Testis (tissue), 5 donors: Measurements from ENCODE around the gene OR5K1. TPM values are rescaled to one million over a fixed set of nuclear protein-coding genes. Genes with fewer than 3 reads are reported as not detected.

Source experiments
- DNase-seq: peaks from one replicate; pipeline ENCODE4 v3.0.0-alpha.2; 2019
- H3K27ac ChIP-seq, 2 donors: fragments of 200-600 bp; sonication (generic); one replicate each; pipeline ENCODE4 v1.5.1; 2019
- H3K27me3 ChIP-seq: fragments of 200-600 bp; sonication (generic); one replicate; pipeline ENCODE4 v1.5.1; 2019
- H3K36me3 ChIP-seq: fragments of 200-600 bp; sonication (generic); one replicate; pipeline ENCODE4 v1.5.1; 2017; ENCODE audit warnings: low read depth; ENCODE audit errors: missing control alignments
- H3K4me1 ChIP-seq: fragments of 200-600 bp; sonication (generic); one replicate; pipeline ENCODE4 v1.5.1; 2019
- H3K4me3 ChIP-seq, 2 donors: fragments of 200-600 bp; sonication (generic); one replicate each; pipeline ENCODE4 v1.5.1; 2017 to 2019
- H3K9me3 ChIP-seq: fragments of 200-600 bp; sonication (generic); one replicate; pipeline ENCODE4 v1.5.1; 2017
- CTCF ChIP-seq, 3 experiments: fragments of 450-650 bp in 2 of 3; fragments of 200-600 bp in 1 of 3; sonication (generic) in 1 of 3; IDR thresholded peaks; one replicate each; pipeline ENCODE4 v1.5.1; 2016 to 2019; ENCODE audit warnings: antibody characterized with exemption in 3 of 3, mild to moderate bottlenecking in 2 of 3, moderate library complexity in 1 of 3
- POLR2A ChIP-seq: fragments of 450-650 bp; IDR thresholded peaks from one replicate; pipeline ENCODE4 v1.6.1; 2017; ENCODE audit warnings: antibody characterized with exemption, mild to moderate bottlenecking, moderate library complexity
- WGBS, 2 donors: methylation state at CpG; one replicate each; pipeline ENCODE4 v1.1.5; 2018; 5-methylcytosine and 5-hydroxymethylcytosine counted together
- intact Hi-C: fragments of 100-400 bp; cut with DNase I; formaldehyde crosslinking; loops from one replicate; pipeline ENCODE4 v1.15.1; 2023; ENCODE audit warnings: low total_unique reads
- long read RNA-seq, 2 donors: transcript quantifications; one replicate each; lab custom pipeline, GENCODE V29; 2026
- polyA plus RNA-seq: library from polyadenylated mRNA; stranded (reverse); fragments of 350-450 nt; fragmentation: Illumina TruSeq; extraction: RNeasy Lipid Tissue Mini Kit (QIAGEN cat#74804); gene quantifications from one replicate; pipeline ENCODE4 v1.2.3, GENCODE V29; 2014; ENCODE audit warnings: low read depth, low replicate concordance; ENCODE audit not compliant: insufficient read depth
- total RNA-seq, 2 donors: library from RNA; depleted of rRNA; stranded (reverse); fragments of >200 nt; gene quantifications; one replicate each; pipeline ENCODE4 v1.2.3, GENCODE V29; 2016

OR5K1 gene
- total RNA-seq, result not detected
- not detected for polyA plus RNA-seq
- long read RNA-seq, donor 1, result 0 reads
- long read RNA-seq, donor 2, result 0 reads

DNA sequence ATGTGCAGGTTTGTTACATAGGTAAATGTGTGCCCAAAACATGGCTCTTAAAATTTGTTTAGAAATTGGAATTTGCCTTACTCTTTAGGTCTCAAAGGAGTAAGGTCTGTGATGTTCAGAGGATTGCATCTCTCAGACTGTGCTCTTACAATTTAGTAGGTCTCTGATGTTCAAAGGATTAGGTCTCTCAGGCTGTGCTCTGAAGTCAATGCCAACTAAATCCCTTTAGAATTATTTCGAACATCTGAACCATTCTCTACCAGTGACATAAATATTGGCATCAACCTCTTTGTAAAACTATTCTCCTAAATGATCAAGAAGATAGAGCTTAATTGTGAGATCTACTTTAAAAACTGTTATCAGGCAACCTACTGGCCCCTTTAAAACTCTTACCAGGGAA, at the start of gene OR5K1:
Gene OR5K1, plus strand, starts transcription at position 301 of the 400 bp plus-strand sequence. CDS start 6,376 bp downstream, outside the sequence.
- DNase-seq, result no peak
- no peaks in the 10 kb centered on the region for H3K27me3 ChIP-seq
- no peaks in the 10 kb centered on the region for H3K4me1 ChIP-seq
- no peaks in the 10 kb centered on the region for H3K9me3 ChIP-seq
- WGBS, 2 donors, result 95% methylated on average over 1 of the region's 1 CpG
- intact Hi-C loops, result no loop called here
- no peaks in the 10 kb centered on the region for H3K36me3 ChIP-seq
- no peak within 1 kb of the TSS for H3K4me3 ChIP-seq
- TF ChIP-seq CTCF (IDR thresholded peaks at IDR 0.05) (no peak), POLR2A (no peak)
- H3K27ac ChIP-seq, result no peak within 1 kb of the TSS

DNA sequence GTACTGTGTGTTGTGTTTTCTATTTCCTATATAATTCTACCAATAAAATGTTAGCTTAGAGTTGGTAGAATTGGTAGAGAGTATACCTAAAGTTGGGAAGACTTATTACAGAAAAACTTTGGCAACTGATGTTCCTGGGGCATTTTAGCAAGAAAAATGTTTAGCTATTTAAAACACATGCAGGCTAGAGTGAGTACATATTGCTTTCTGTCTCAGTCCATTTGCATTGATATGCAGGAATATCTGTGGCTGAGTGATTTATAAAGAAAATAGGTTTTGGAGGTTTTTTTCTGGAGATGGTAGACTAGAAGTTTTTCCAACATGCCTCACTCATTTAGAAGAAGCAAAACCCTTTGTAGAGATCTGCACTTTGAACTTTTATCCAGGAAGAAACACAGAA, 30.4 kb upstream of the OR5K1 start:
- intact Hi-C loops, result no loop called here
- H3K36me3 ChIP-seq, result no peaks in the 10 kb centered on the region
- no peaks in the 10 kb centered on the region for H3K27me3 ChIP-seq
- H3K4me1 ChIP-seq, result no peaks in the 10 kb centered on the region
- H3K27ac ChIP-seq, result no peak overlapping the region
- H3K4me3 ChIP-seq, result no peak overlapping the region
- DNase-seq, result no peak
- no peaks in the 10 kb centered on the region for H3K9me3 ChIP-seq
- TF ChIP-seq CTCF (IDR thresholded peaks at IDR 0.05), result no peak
- TF ChIP-seq POLR2A, result no peak

DNA sequence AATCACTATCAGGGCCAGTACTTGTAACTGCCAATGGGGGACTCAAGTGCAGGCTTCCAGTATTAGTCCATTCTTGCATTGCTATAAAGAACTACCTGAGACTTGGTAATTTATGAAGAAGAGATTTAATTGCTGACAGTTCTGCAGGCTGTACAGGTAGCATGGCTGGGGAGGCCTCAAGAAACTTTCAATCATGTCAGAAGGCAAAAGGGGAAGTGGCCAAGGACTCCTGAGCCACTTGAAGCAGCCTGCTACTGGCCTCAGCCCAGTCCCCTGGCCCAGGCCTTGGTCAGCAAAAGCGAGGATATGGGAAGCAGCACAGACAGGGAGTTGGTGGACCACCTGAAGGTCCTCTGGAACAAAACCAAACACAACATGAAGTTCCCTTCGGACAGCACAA, 29.2 kb upstream of the OR5K1 start:
- Histone ChIP-seq H3K9me3 (no peaks in the 10 kb centered on the region), H3K27me3 (no peaks in the 10 kb centered on the region), H3K36me3 (no peaks in the 10 kb centered on the region), H3K4me1 (no peaks in the 10 kb centered on the region), H3K4me3 (no peak overlapping the region), H3K27ac (no peak overlapping the region)
- intact Hi-C loops, result no loop called here
- DNase-seq, result no peak
- WGBS, 2 donors, result 25 to 36% methylated on average over 2 of the region's 2 CpGs
- TF ChIP-seq CTCF (IDR thresholded peaks at IDR 0.05), result no peak
- TF ChIP-seq POLR2A, result no peak

DNA sequence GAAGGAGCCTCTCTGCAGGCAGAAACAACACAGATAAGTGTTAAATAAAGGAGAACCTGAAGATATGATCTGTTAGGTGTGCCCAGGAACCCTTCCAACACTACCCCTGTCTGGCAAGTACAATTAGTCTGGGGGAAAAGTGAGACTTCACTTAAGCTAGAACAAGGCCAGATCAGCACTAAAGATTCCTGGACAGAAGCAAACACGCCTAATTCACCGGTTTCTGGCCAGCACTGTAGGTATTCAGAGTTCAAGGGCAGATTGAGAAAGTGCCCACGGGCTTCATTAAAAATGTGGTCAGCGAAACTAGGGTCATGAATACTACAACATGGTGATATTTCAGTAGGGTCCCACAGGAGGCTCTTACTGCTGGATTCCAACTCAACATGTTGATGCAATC, 28.6 kb upstream of the OR5K1 start:
- no peak for DNase-seq
- intact Hi-C loops, result no loop called here
- Histone ChIP-seq H3K27ac (no peak overlapping the region), H3K9me3 (no peaks in the 10 kb centered on the region), H3K4me1 (no peaks in the 10 kb centered on the region), H3K4me3 (no peak overlapping the region), H3K36me3 (no peaks in the 10 kb centered on the region), H3K27me3 (no peaks in the 10 kb centered on the region)
- 71 to 75% methylated on average over 4 of the region's 4 CpGs for WGBS, 2 donors
- TF ChIP-seq POLR2A, result no peak
- no peak for TF ChIP-seq CTCF (IDR thresholded peaks at IDR 0.05)

DNA sequence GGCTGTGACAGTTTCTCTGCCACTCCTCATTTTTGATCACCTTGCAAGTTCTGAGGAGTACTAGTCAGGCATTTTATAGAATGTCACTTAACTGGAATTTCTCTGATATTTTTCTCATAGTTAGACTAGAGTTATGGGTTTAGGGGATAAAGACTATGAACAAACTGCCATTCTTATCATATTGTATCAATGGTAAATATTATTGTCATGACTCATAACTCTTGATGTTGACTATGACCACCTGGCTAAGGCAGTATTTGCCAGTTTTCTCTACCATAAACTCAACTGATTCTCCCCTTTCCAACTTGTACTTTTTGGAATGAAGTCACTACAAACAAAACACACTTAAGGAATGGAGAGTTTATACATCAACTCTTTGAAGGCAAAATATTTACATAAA, 22.7 kb upstream of the OR5K1 start:
- TF ChIP-seq POLR2A (no peak), CTCF (IDR thresholded peaks at IDR 0.05) (no peak)
- H3K4me3 ChIP-seq, result no peak overlapping the region
- H3K36me3 ChIP-seq, result no peaks in the 10 kb centered on the region
- intact Hi-C loops, result no loop called here
- H3K27ac ChIP-seq, result no peak overlapping the region
- H3K4me1 ChIP-seq, result no peaks in the 10 kb centered on the region
- DNase-seq, result no peak
- H3K27me3 ChIP-seq, result no peaks in the 10 kb centered on the region
- H3K9me3 ChIP-seq, result no peaks in the 10 kb centered on the region
